Measurements from ENCODE around the gene CCDC142. TPM values are rescaled to one million over a fixed set of nuclear protein-coding genes. Genes with fewer than 3 reads are reported as not detected.
A peak's percentile ranks its signal among the peaks of the same experiment; 100 is the strongest.
"Not testable (repeated sequence)": the region's sequence is repeated elsewhere in the genome, so short reads cannot be mapped to it uniquely, and the experiment has no call there.

CCDC142 gene
- polyA plus RNA-seq, 1 donor, result 21.3 TPM

- Histone ChIP-seq H3K27me3 (ENCODE audit: control insufficient read depth, insufficient read depth, low read length) (no peaks in the 10 kb centered on the region), H3K36me3 (ENCODE audit: control insufficient read depth, insufficient read depth, low read length) (peaks cover 24% of the 10 kb centered on the region), H3K9me3 (ENCODE audit: control insufficient read depth, low read depth, low read length) (no peaks in the 10 kb centered on the region), H3K27ac (ENCODE audit: low read length) (no peak overlapping the region), H3K4me1 (ENCODE audit: control insufficient read depth, insufficient read depth, low read length) (peaks cover 21% of the 10 kb centered on the region), H3K4me3 (ENCODE audit: low read length) (no peak overlapping the region)
- WGBS (ENCODE audit: insufficient coverage, low lambda C conversion rate), result no CpG with 5 or more reads among the region's 20 CpGs
- no peak for DNase-seq
Measured at GRCh38 chr2:74462054-74462785, 20.6 kb downstream of the CCDC142 start.

DNA sequence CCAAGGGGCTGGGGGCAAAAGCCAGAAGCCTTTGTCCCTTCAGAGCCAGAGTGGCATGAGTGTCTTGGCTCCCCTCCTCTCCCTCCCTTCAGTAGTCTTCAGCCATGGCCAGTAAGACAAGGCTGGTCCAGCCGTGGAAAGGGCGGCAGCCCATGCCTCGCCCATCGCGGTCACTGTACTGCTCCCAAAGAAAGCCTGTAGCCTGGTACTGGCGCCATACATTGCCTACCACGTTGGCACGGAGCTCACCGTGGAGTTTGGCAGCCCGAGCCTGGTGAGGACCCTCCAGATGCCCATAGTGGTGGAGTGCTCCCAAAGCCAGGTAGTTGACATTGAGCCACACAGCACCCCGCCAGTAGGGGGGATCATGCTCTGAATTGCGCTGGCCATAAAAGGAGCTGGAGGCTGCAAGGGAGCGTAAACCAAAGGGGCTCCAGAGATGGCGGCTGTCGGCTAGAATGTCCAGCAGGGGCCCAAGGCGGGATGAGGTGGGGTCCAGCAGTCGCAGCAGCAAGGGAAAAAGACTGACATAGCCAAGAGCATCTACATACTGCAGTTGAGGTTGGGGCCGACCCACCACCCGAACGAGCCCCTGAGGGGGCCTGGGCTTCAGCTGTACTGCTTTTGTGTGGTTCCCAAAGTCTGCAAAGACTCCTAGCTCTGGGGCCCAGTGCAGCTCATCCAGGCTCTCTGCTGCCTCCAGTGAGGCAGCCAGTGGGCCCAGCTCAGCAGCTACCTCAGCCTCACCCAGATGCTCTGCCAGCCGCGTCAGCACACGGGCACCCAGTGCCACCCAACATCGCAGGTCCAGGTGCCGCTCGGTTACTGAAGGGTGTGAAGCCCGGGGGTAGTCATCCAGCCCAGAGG is 21.4 kb downstream of the CCDC142 start:
- no peak overlapping the region for H3K4me3 ChIP-seq (ENCODE audit: low read length)
- peaks cover 24% of the 10 kb centered on the region for H3K36me3 ChIP-seq (ENCODE audit: control insufficient read depth, insufficient read depth, low read length)
- no peaks in the 10 kb centered on the region for H3K27me3 ChIP-seq (ENCODE audit: control insufficient read depth, insufficient read depth, low read length)
- H3K4me1 ChIP-seq (ENCODE audit: control insufficient read depth, insufficient read depth, low read length), result peaks cover 27% of the 10 kb centered on the region
- no peak for DNase-seq
- no peaks in the 10 kb centered on the region for H3K9me3 ChIP-seq (ENCODE audit: control insufficient read depth, low read depth, low read length)
- no peak overlapping the region for H3K27ac ChIP-seq (ENCODE audit: low read length)
- whole genome bisulfite sequencing (ENCODE audit: insufficient coverage, low lambda C conversion rate), result 82% methylated on average over 3 of the region's 27 CpGs

DNA sequence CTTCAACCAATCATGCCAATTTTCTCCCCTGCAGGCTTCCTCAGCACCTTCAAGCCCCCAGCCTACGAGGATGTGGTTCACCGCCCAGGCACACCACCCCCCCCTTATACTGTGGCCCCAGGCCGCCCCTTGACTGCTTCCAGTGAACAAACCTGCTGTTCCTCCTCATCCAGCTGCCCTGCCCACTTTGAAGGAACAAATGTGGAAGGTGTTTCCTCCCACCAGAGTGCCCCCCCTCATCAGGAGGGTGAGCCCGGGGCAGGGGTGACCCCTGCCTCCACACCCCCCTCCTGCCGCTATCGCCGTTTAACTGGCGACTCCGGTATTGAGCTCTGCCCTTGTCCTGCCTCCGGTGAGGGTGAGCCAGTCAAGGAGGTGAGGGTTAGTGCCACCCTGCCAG is 22.6 kb downstream of the CCDC142 start:
- H3K27me3 ChIP-seq (ENCODE audit: control insufficient read depth, insufficient read depth, low read length); H3K9me3 ChIP-seq (ENCODE audit: control insufficient read depth, low read depth, low read length); H3K4me3 ChIP-seq (ENCODE audit: low read length); DNase-seq; H3K27ac ChIP-seq (ENCODE audit: low read length): not testable (repeated sequence)
- Histone ChIP-seq H3K36me3 (ENCODE audit: control insufficient read depth, insufficient read depth, low read length) (peaks cover 24% of the 10 kb centered on the region), H3K4me1 (ENCODE audit: control insufficient read depth, insufficient read depth, low read length) (peaks cover 38% of the 10 kb centered on the region)
- no CpG with 5 or more reads among the region's 10 CpGs for WGBS (ENCODE audit: insufficient coverage, low lambda C conversion rate)

DNA sequence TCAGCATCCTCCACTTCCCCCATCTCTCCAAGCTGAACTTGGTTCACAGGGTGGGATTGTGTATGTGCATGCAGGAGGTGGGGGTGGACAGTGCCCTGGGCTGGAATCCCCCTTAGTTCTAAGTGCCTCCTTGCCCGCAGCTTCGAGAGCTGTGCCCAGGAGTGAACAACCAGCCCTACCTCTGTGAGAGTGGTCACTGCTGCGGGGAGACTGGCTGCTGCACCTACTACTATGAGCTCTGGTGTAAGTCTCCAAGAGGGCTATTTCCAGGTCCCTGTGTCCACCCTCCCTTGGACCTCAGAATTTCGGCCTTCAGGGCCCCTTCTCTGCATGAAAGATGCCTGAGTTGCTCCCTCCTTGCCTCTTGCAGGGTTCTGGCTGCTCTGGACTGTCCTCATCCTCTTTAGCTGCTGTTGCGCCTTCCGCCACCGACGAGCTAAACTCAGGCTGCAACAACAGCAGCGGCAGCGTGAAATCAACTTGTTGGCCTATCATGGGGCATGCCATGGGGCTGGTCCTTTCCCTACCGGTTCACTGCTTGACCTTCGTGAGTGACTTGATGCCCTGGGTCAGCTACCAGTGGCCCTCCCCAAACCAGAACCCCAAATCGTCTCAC is 23.2 kb downstream of the CCDC142 start:
- no CpG with 5 or more reads among the region's 13 CpGs for WGBS (ENCODE audit: insufficient coverage, low lambda C conversion rate)
- peak overlapping the region; percentile 66 for H3K4me3 ChIP-seq (ENCODE audit: low read length)
- H3K27ac ChIP-seq (ENCODE audit: low read length), result not testable (repeated sequence)

GRCh38 chr2:74458938-74459363 is 23.8 kb downstream of the CCDC142 start:
- H3K27me3 ChIP-seq (ENCODE audit: control insufficient read depth, insufficient read depth, low read length), result no peaks in the 10 kb centered on the region
- no peaks in the 10 kb centered on the region for H3K9me3 ChIP-seq (ENCODE audit: control insufficient read depth, low read depth, low read length)
- H3K36me3 ChIP-seq (ENCODE audit: control insufficient read depth, insufficient read depth, low read length), result peaks cover 24% of the 10 kb centered on the region
- DNase-seq, result no peak
- no CpG with 5 or more reads among the region's 10 CpGs for WGBS (ENCODE audit: insufficient coverage, low lambda C conversion rate)
- H3K27ac ChIP-seq (ENCODE audit: low read length), result peak overlapping the region; percentile 34
- H3K4me1 ChIP-seq (ENCODE audit: control insufficient read depth, insufficient read depth, low read length), result peaks cover 35% of the 10 kb centered on the region
- H3K4me3 ChIP-seq (ENCODE audit: low read length), result peak overlapping the region; percentile 66

More for the DNA sequence above, 23.2 kb downstream of the CCDC142 start:
- H3K27me3 ChIP-seq (ENCODE audit: control insufficient read depth, insufficient read depth, low read length); H3K9me3 ChIP-seq (ENCODE audit: control insufficient read depth, low read depth, low read length); DNase-seq: not testable (repeated sequence)
- peaks cover 38% of the 10 kb centered on the region for H3K4me1 ChIP-seq (ENCODE audit: control insufficient read depth, insufficient read depth, low read length)
- peaks cover 24% of the 10 kb centered on the region for H3K36me3 ChIP-seq (ENCODE audit: control insufficient read depth, insufficient read depth, low read length)

GRCh38 chr2:74458132-74458937 is 24.5 kb downstream of the CCDC142 start, which contains the start of gene WBP1:
Gene WBP1, plus strand, starts transcription at chr2:74458438. Its CDS starts 165 bp downstream, at chr2:74458603.
- Histone ChIP-seq H3K4me3 (ENCODE audit: low read length) (peak within 1 kb of the TSS; percentile 93), H3K4me1 (ENCODE audit: control insufficient read depth, insufficient read depth, low read length) (peaks cover 32% of the 10 kb centered on the region), H3K9me3 (ENCODE audit: control insufficient read depth, low read depth, low read length) (no peaks in the 10 kb centered on the region), H3K36me3 (ENCODE audit: control insufficient read depth, insufficient read depth, low read length) (peaks cover 24% of the 10 kb centered on the region), H3K27ac (ENCODE audit: low read length) (peak within 1 kb of the TSS; percentile 100), H3K27me3 (ENCODE audit: control insufficient read depth, insufficient read depth, low read length) (no peaks in the 10 kb centered on the region)
- WGBS (ENCODE audit: insufficient coverage, low lambda C conversion rate), result no CpG with 5 or more reads among the region's 38 CpGs
- peak; percentile 100 for DNase-seq

GRCh38 chr2:74457549-74458131 is 25.2 kb downstream of the CCDC142 start:
- H3K9me3 ChIP-seq (ENCODE audit: control insufficient read depth, low read depth, low read length), result no peaks in the 10 kb centered on the region
- H3K36me3 ChIP-seq (ENCODE audit: control insufficient read depth, insufficient read depth, low read length), result peaks cover 20% of the 10 kb centered on the region
- no peaks in the 10 kb centered on the region for H3K27me3 ChIP-seq (ENCODE audit: control insufficient read depth, insufficient read depth, low read length)
- peak overlapping the region; percentile 100 for H3K27ac ChIP-seq (ENCODE audit: low read length)
- peak overlapping the region; percentile 93 for H3K4me3 ChIP-seq (ENCODE audit: low read length)
- no CpG with 5 or more reads among the region's 46 CpGs for WGBS (ENCODE audit: insufficient coverage, low lambda C conversion rate)
- H3K4me1 ChIP-seq (ENCODE audit: control insufficient read depth, insufficient read depth, low read length), result peaks cover 26% of the 10 kb centered on the region
- DNase-seq, result peak in 1 of 2 donors; percentile 76

DNA sequence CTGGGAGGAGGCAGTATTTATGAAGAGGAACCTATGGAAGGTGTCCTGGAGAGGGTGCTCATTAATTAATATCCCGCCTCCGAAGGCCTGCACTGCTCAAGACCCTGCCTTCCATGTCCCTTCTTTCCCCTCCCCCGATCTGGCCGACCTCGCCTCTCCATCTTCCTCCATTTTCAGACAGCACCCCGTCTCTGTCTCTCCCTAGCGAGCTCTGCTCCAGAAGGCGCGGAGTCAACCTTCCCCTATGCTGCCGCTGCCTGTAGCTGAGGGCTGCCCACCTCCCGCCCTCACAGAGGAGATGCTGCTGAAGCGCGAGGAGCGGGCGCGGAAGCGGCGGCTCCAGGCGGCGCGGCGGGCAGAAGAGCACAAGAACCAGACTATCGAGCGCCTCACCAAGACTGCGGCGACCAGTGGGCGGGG is 25.7 kb downstream of the CCDC142 start:
- Histone ChIP-seq H3K27ac (ENCODE audit: low read length) (peak overlapping the region; percentile 100), H3K27me3 (ENCODE audit: control insufficient read depth, insufficient read depth, low read length) (no peaks in the 10 kb centered on the region), H3K36me3 (ENCODE audit: control insufficient read depth, insufficient read depth, low read length) (peaks cover 15% of the 10 kb centered on the region), H3K9me3 (ENCODE audit: control insufficient read depth, low read depth, low read length) (no peaks in the 10 kb centered on the region), H3K4me3 (ENCODE audit: low read length) (peak overlapping the region; percentile 93), H3K4me1 (ENCODE audit: control insufficient read depth, insufficient read depth, low read length) (peaks cover 26% of the 10 kb centered on the region)
- no CpG with 5 or more reads among the region's 27 CpGs for WGBS (ENCODE audit: insufficient coverage, low lambda C conversion rate)
- DNase-seq, result no peak

- no peaks in the 10 kb centered on the region for H3K36me3 ChIP-seq (ENCODE audit: control insufficient read depth, insufficient read depth, low read length)
- H3K9me3 ChIP-seq (ENCODE audit: control insufficient read depth, low read depth, low read length), result no peaks in the 10 kb centered on the region
- no peaks in the 10 kb centered on the region for H3K27me3 ChIP-seq (ENCODE audit: control insufficient read depth, insufficient read depth, low read length)
- H3K27ac ChIP-seq (ENCODE audit: low read length), result peak within 1 kb of the TSS; percentile 0
- peak; percentile 98 for DNase-seq
- peaks cover 26% of the 10 kb centered on the region for H3K4me1 ChIP-seq (ENCODE audit: control insufficient read depth, insufficient read depth, low read length)
- peak within 1 kb of the TSS; percentile 55 for H3K4me3 ChIP-seq (ENCODE audit: low read length)
- no CpG with 5 or more reads among the region's 40 CpGs for WGBS (ENCODE audit: insufficient coverage, low lambda C conversion rate)
Measured at GRCh38 chr2:74454654-74455511, 27.9 kb downstream of the CCDC142 start, which contains the start of gene INO80B. Gene INO80B, plus strand, starts transcription at chr2:74455087. Its CDS starts 30 bp downstream, at chr2:74455117.
